Chondrocyte (in vitro differentiated cells): ENCODE data around the gene ABHD5. TPM values are rescaled to one million over a fixed set of nuclear protein-coding genes. Genes with fewer than 3 reads are reported as not detected.

Experiments
- DNase-seq: peaks from one replicate; pipeline ENCODE4 v3.0.0; 2021; ENCODE audit warnings: mixed read lengths, low spot score
- H3K27ac Mint-ChIP-seq: one replicate; pipeline ENCODE4 v1.8.0; 2021; ENCODE audit warnings: mild to moderate bottlenecking, moderate library complexity, mixed read lengths; ENCODE audit not compliant: unreplicated experiment
- H3K27me3 Mint-ChIP-seq: 2 replicates; pipeline ENCODE4 v1.8.0; 2021; ENCODE audit warnings: low read depth, mixed read lengths
- H3K36me3 Mint-ChIP-seq: 2 replicates; pipeline ENCODE4 v1.8.0; 2021; ENCODE audit warnings: low read depth, mixed read lengths
- H3K4me1 Mint-ChIP-seq: 2 replicates; pipeline ENCODE4 v1.8.0; 2021; ENCODE audit warnings: low read depth, mild to moderate bottlenecking, mixed read lengths
- H3K4me3 Mint-ChIP-seq: one replicate; pipeline ENCODE4 v1.8.0; 2021; ENCODE audit warnings: mild to moderate bottlenecking, moderate library complexity, mixed read lengths; ENCODE audit not compliant: unreplicated experiment
- H3K9me3 Mint-ChIP-seq: 2 replicates; pipeline ENCODE4 v1.8.0; 2021; ENCODE audit warnings: low read depth, mixed read lengths
- total RNA-seq: library from RNA; stranded (reverse); gene quantifications from 3 replicates; pipeline ENCODE4 v1.2.1, GENCODE V29; 2021
- TF ChIP-seq, protein P1 (sequence below): fragments of 200-600 bp; sonication (generic); IDR thresholded peaks from 2 replicates; pipeline ENCODE4 v1.5.0; 2021; ENCODE audit warnings: antibody characterized with exemption, mild to moderate bottlenecking, moderate library complexity

The ABHD5 gene
- total RNA-seq, 1 donor from 2014 or later, result 12.7 TPM

DNA sequence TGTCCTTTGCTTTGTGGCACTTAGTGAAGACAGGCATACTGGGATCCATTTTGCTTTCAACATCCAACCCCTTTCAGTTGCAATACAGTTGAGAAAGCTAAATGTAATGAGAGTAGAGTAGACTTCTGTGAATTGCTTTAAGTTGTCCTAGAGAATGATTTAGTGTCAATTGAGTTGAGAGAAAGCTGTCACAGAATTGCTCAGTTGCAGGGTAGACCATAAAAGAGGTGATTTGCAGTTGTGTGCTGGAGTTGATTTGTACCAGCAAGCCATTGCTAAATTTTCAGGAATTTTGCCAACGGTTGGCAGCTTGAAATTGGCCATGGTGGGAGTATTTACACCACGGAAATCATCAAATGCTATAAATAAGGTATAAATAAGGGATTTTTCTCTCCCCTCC is 2.2 kb downstream of the ABHD5 start:
- TF ChIP-seq, protein P1, sequence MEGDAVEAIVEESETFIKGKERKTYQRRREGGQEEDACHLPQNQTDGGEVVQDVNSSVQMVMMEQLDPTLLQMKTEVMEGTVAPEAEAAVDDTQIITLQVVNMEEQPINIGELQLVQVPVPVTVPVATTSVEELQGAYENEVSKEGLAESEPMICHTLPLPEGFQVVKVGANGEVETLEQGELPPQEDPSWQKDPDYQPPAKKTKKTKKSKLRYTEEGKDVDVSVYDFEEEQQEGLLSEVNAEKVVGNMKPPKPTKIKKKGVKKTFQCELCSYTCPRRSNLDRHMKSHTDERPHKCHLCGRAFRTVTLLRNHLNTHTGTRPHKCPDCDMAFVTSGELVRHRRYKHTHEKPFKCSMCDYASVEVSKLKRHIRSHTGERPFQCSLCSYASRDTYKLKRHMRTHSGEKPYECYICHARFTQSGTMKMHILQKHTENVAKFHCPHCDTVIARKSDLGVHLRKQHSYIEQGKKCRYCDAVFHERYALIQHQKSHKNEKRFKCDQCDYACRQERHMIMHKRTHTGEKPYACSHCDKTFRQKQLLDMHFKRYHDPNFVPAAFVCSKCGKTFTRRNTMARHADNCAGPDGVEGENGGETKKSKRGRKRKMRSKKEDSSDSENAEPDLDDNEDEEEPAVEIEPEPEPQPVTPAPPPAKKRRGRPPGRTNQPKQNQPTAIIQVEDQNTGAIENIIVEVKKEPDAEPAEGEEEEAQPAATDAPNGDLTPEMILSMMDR, result no peak
- Mint-ChIP-seq H3K4me3 (no peak overlapping the region), H3K36me3 (no peaks in the 10 kb centered on the region), H3K27me3 (no peaks in the 10 kb centered on the region), H3K9me3 (no peaks in the 10 kb centered on the region), H3K4me1 (peaks cover 30% of the 10 kb centered on the region), H3K27ac (no peak overlapping the region)
- DNase-seq, result no peak

GRCh38 chr3:43693594-43693993 is 2.9 kb downstream of the ABHD5 start:
- Mint-ChIP-seq H3K9me3 (no peaks in the 10 kb centered on the region), H3K36me3 (no peaks in the 10 kb centered on the region), H3K27me3 (no peaks in the 10 kb centered on the region), H3K27ac (no peak overlapping the region), H3K4me1 (peaks cover 30% of the 10 kb centered on the region), H3K4me3 (no peak overlapping the region)
- DNase-seq, result no peak
- TF ChIP-seq, protein P1, result no peak

DNA sequence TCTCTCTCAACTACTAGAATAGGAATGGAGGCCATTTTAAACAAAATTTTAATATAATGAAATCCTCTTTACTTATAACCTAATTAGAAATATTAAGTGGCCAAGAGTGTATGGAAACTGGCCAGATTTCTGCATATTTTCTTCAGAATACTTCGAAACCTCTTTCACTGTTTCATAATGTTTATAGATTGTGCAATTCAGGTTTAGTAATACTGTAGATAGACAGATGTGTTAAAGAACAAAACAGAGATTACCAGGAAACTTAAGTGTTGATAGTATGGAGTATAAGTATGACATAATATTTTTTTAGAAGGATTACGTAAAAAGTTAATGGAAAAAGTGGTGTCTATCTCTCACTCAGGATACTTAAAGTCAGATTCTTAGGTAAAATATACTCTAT is 4.7 kb downstream of the ABHD5 start:
- H3K9me3 Mint-ChIP-seq, result no peaks in the 10 kb centered on the region
- TF ChIP-seq, protein P1, result no peak

GRCh38 chr3:43695863-43696262 is 5.1 kb downstream of the ABHD5 start:
- TF ChIP-seq, protein P1, result no peak
- no peak for DNase-seq
- H3K27me3 Mint-ChIP-seq, result no peaks in the 10 kb centered on the region
- H3K4me3 Mint-ChIP-seq, result no peak overlapping the region
- H3K9me3 Mint-ChIP-seq, result no peaks in the 10 kb centered on the region
- no peak overlapping the region for H3K27ac Mint-ChIP-seq
- H3K4me1 Mint-ChIP-seq, result peaks cover 19% of the 10 kb centered on the region
- H3K36me3 Mint-ChIP-seq, result no peaks in the 10 kb centered on the region

More for the DNA sequence above, 4.7 kb downstream of the ABHD5 start:
- Mint-ChIP-seq H3K4me3 (no peak overlapping the region), H3K27me3 (no peaks in the 10 kb centered on the region), H3K4me1 (peaks cover 21% of the 10 kb centered on the region), H3K36me3 (no peaks in the 10 kb centered on the region), H3K27ac (no peak overlapping the region)
- DNase-seq, result no peak

DNA sequence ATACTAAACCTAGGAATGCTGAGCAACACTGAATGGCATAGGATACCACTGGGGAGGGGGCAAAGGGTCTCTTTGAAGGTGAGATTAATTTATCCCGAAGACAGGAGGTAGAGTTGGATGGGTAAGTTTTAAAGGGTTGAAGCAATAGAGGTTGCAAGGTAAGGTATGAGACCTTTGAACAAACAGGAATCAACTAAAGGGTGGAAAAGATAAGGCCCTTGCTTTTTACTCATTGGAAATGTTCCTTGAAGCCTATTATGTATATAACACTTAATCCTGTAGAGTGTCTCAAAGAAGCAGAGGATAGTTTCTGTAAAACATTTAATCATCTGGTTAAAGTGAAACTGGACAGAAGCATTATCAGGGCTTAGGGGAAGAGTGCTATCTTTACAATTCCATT is 5.7 kb downstream of the ABHD5 start:
- Mint-ChIP-seq H3K36me3 (no peaks in the 10 kb centered on the region), H3K27ac (no peak overlapping the region), H3K4me1 (peaks cover 19% of the 10 kb centered on the region), H3K27me3 (no peaks in the 10 kb centered on the region), H3K9me3 (no peaks in the 10 kb centered on the region), H3K4me3 (no peak overlapping the region)
- DNase-seq, result no peak
- TF ChIP-seq, protein P1, result no peak
